ENCODE results near the gene ZNF418.
"Not testable (repeated sequence)": the region's sequence is repeated elsewhere in the genome, so short reads cannot be mapped to it uniquely, and the experiment has no call there.

Gene ZNF418

GRCh38 chr19:57934820-57935665, at the start of gene ZNF418:
ZNF418 (minus strand) TSS chr19:57935402; CDS start chr19:57933822, 1,580 bp downstream.
- DNase-seq = peak; percentile 86

- DNase-seq = no peak
Observed at GRCh38 chr19:57978586-57979289, 43.5 kb upstream of the ZNF418 start.

- no peak for DNase-seq
Observed at GRCh38 chr19:57974434-57974833, 39.2 kb upstream of the ZNF418 start, which contains the start of gene C19orf18. C19orf18 (minus strand) TSS chr19:57974534; CDS start chr19:57974432, 102 bp downstream.

- no peak for DNase-seq
Observed at GRCh38 chr19:57964761-57965160, 29.6 kb upstream of the ZNF418 start.

- DNase-seq = no peak
Observed at GRCh38 chr19:57961785-57962184, 26.6 kb upstream of the ZNF418 start.

GRCh38 chr19:57954996-57955395, 19.8 kb upstream of the ZNF418 start:
- DNase-seq = no peak

GRCh38 chr19:57949702-57950101, 14.5 kb upstream of the ZNF418 start:
- no peak for DNase-seq

GRCh38 chr19:57949296-57949695, 14.1 kb upstream of the ZNF418 start:
- no peak for DNase-seq

- peak; percentile 98 for DNase-seq
Observed at GRCh38 chr19:57947419-57948134, 12.4 kb upstream of the ZNF418 start, which contains the start of gene ZNF256. ZNF256 (minus strand) TSS chr19:57947706; CDS start chr19:57947474, 232 bp downstream.

- peak; percentile 18 for DNase-seq
Observed at GRCh38 chr19:57947088-57947418, 11.9 kb upstream of the ZNF418 start.

- DNase-seq = no peak
Observed at GRCh38 chr19:57946316-57946715, 11.1 kb upstream of the ZNF418 start.

GRCh38 chr19:57941593-57941992, 6.4 kb upstream of the ZNF418 start:
- DNase-seq = no peak

GRCh38 chr19:57935731-57936130, 529 bp upstream of the ZNF418 start:
- no peak for DNase-seq

- no peak for DNase-seq
Observed at GRCh38 chr19:57927587-57927986, 7.6 kb downstream of the ZNF418 start.

GRCh38 chr19:57916168-57916995, 18.8 kb downstream of the ZNF418 start, which contains the start of gene ZNF417:
ZNF417 (minus strand) TSS chr19:57916592; CDS start chr19:57916411, 181 bp downstream.
- DNase-seq = peak; percentile 95

- no peak for DNase-seq
Observed at GRCh38 chr19:57914531-57914930, 20.7 kb downstream of the ZNF418 start.

- no peak for DNase-seq
Observed at GRCh38 chr19:57907394-57907793, 27.8 kb downstream of the ZNF418 start.

GRCh38 chr19:57905258-57905657, 29.9 kb downstream of the ZNF418 start:
- DNase-seq = no peak

GRCh38 chr19:57903618-57904184, 31.5 kb downstream of the ZNF418 start:
- no peak for DNase-seq

GRCh38 chr19:57900311-57900710, 34.9 kb downstream of the ZNF418 start:
- no peak for DNase-seq

- not testable (repeated sequence) for DNase-seq
Observed at GRCh38 chr19:57890706-57891105, 44.5 kb downstream of the ZNF418 start.
